ENCODE results near the gene TGFBI. TPM values are rescaled to one million over a fixed set of nuclear protein-coding genes. Genes with fewer than 3 reads are reported as not detected.

Gene TGFBI
- total RNA-seq, 1 donor from 2014 or later = 4.6 TPM

DNA sequence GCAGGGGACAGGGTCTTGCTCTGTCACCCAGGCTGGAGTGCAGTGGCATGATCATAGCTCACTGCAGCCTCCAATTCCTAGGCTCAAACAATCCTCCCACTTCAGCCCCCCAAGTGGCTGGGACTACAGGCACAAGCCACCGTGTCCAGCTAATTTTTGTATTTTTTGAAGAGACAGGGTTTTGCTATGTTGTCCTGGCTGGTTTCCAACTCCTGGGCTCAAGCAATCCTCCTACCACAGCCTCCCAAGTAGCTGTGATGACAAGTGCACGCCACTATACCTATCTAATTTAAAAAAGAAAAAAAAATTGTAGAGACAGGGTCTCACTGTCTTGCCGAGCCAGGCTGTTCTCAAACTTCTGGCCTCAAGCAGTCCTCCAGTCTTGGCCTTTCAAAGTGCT is 42.4 kb upstream of the TGFBI start:
- TF ChIP-seq, protein P1, sequence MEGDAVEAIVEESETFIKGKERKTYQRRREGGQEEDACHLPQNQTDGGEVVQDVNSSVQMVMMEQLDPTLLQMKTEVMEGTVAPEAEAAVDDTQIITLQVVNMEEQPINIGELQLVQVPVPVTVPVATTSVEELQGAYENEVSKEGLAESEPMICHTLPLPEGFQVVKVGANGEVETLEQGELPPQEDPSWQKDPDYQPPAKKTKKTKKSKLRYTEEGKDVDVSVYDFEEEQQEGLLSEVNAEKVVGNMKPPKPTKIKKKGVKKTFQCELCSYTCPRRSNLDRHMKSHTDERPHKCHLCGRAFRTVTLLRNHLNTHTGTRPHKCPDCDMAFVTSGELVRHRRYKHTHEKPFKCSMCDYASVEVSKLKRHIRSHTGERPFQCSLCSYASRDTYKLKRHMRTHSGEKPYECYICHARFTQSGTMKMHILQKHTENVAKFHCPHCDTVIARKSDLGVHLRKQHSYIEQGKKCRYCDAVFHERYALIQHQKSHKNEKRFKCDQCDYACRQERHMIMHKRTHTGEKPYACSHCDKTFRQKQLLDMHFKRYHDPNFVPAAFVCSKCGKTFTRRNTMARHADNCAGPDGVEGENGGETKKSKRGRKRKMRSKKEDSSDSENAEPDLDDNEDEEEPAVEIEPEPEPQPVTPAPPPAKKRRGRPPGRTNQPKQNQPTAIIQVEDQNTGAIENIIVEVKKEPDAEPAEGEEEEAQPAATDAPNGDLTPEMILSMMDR (conservative IDR thresholded peaks at IDR 0.05) = no peak
- Mint-ChIP-seq H3K4me1 (no peaks in the 10 kb centered on the region), H3K4me3 (no peak overlapping the region), H3K36me3 (ENCODE audit: low read depth) (peaks cover 2% of the 10 kb centered on the region), H3K27ac (ENCODE audit: unreplicated experiment) (no peak overlapping the region), H3K27me3 (ENCODE audit: low read depth) (peaks cover 4% of the 10 kb centered on the region), H3K9me3 (no peaks in the 10 kb centered on the region)
- no peak for DNase-seq (ENCODE audit: low read depth, low spot score)

DNA sequence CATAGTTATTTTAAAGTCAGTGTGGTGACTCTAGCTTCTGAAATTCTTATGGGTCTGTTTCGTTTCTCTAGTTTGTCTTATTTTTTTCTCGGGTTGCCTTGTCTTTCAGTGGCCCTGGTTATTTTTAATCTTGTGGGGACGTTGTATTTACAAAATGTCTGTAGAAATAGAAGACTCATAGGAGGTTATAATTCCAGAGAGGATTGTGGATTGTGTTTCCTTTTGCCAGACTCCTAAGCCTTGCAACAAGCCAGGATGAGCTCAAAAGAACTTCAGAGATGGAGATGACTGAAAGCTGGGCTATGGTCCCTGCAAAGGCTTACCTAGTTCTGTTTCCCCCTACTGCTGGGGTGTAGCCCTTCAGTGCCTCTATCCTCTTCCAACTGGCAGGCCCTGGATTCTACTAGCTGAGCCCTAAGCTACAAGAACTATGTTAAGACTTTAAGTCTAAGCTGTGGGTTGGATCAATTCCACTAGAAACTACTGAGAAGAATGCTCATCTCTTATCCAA is 41.8 kb upstream of the TGFBI start:
- Mint-ChIP-seq H3K27me3 (ENCODE audit: low read depth) (peaks cover 4% of the 10 kb centered on the region), H3K4me3 (no peak overlapping the region), H3K9me3 (no peaks in the 10 kb centered on the region), H3K4me1 (no peaks in the 10 kb centered on the region), H3K36me3 (ENCODE audit: low read depth) (peaks cover 2% of the 10 kb centered on the region), H3K27ac (ENCODE audit: unreplicated experiment) (no peak overlapping the region)
- TF ChIP-seq, protein P1 (conservative IDR thresholded peaks at IDR 0.05) = no peak
- DNase-seq (ENCODE audit: low read depth, low spot score) = no peak

GRCh38 chr5:135988546-135988945 is 40.2 kb upstream of the TGFBI start:
- peaks cover 2% of the 10 kb centered on the region for H3K36me3 Mint-ChIP-seq (ENCODE audit: low read depth)
- no peaks in the 10 kb centered on the region for H3K9me3 Mint-ChIP-seq
- H3K4me1 Mint-ChIP-seq = peaks cover 3% of the 10 kb centered on the region
- H3K4me3 Mint-ChIP-seq = no peak overlapping the region
- H3K27me3 Mint-ChIP-seq (ENCODE audit: low read depth) = peaks cover 4% of the 10 kb centered on the region
- no peak for DNase-seq (ENCODE audit: low read depth, low spot score)
- TF ChIP-seq, protein P1 (conservative IDR thresholded peaks at IDR 0.05) = no peak
- H3K27ac Mint-ChIP-seq (ENCODE audit: unreplicated experiment) = no peak overlapping the region

DNA sequence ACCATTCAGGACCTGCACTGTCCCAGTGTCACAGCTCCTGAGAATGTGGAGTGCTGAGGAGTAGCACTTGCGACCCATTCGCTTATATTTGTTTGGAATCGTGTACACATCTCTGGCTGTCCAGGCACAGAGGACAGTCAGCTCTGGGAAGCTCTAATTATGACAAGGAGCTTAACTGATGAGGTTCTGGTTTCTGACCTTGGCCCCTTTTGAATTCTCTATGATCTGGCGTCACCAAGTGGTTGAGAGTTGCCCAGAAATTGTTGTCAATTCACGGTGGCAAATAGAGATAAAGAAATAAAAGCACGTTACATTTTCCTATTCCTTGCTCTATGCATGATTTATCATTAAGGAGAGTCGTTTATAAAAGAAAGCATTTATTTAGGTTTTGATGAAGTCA is 39.1 kb upstream of the TGFBI start:
- TF ChIP-seq, protein P1 (conservative IDR thresholded peaks at IDR 0.05) = no peak
- H3K27ac Mint-ChIP-seq (ENCODE audit: unreplicated experiment) = no peak overlapping the region
- DNase-seq (ENCODE audit: low read depth, low spot score) = no peak
- H3K4me1 Mint-ChIP-seq = peaks cover 10% of the 10 kb centered on the region
- H3K4me3 Mint-ChIP-seq = no peak overlapping the region
- H3K9me3 Mint-ChIP-seq = peaks cover under 1% of the 10 kb centered on the region
- H3K27me3 Mint-ChIP-seq (ENCODE audit: low read depth) = peaks cover 4% of the 10 kb centered on the region
- peaks cover 2% of the 10 kb centered on the region for H3K36me3 Mint-ChIP-seq (ENCODE audit: low read depth)

- Mint-ChIP-seq H3K9me3 (peaks cover 3% of the 10 kb centered on the region), H3K36me3 (ENCODE audit: low read depth) (peaks cover 2% of the 10 kb centered on the region), H3K27me3 (ENCODE audit: low read depth) (peaks cover 7% of the 10 kb centered on the region), H3K4me3 (no peak overlapping the region), H3K27ac (ENCODE audit: unreplicated experiment) (no peak overlapping the region), H3K4me1 (peaks cover 10% of the 10 kb centered on the region)
- DNase-seq (ENCODE audit: low read depth, low spot score) = no peak
- TF ChIP-seq, protein P1 (conservative IDR thresholded peaks at IDR 0.05) = no peak
Observed at GRCh38 chr5:135990528-135991255, 38.1 kb upstream of the TGFBI start.
